ENCODE data around the gene C1QTNF6. TPM values are rescaled to one million over a fixed set of nuclear protein-coding genes. Genes with fewer than 3 reads are reported as not detected.

The C1QTNF6 gene
- polyA plus RNA-seq, 1 donor (not counting 4 experiments of a cell fraction or from before 2014, with no cell fraction given): 17.1 TPM

- H3K27ac ChIP-seq (ENCODE audit: control insufficient read depth, insufficient read depth, low read length): peak overlapping the region; percentile 59
- TF ChIP-seq CTCF (optimal IDR thresholded peaks at IDR 0.05 in 1 of 3, IDR thresholded peaks at IDR 0.05 in 1 of 3, conservative IDR thresholded peaks at IDR 0.05 in 1 of 3; ENCODE audit: extremely low read depth in 1 of 3, insufficient read depth in 2 of 3, low read length in 3 of 3): no peak
- H4K20me1 ChIP-seq (ENCODE audit: control insufficient read depth, extremely low read depth, insufficient read depth, low read length): peaks cover 3% of the 10 kb centered on the region
- no peaks in the 10 kb centered on the region for H3K27me3 ChIP-seq (ENCODE audit: control insufficient read depth, extremely low read depth, insufficient read depth, low read length)
- H3K79me2 ChIP-seq (ENCODE audit: control insufficient read depth, insufficient read depth, low read length): no peaks in the 10 kb centered on the region
- no peak overlapping the region for H2AFZ ChIP-seq (ENCODE audit: control insufficient read depth, low read length)
- dilution Hi-C loops (cut with MboI; ENCODE audit: extremely low pct_ligation_motif_present, low sequenced_read_pairs): no loop called here
- peak overlapping the region; percentile 25 for H3K9ac ChIP-seq (ENCODE audit: control insufficient read depth, extremely low read depth, insufficient read depth, low read length)
- peaks cover 27 to 29% of the 10 kb centered on the region in 2 experiments for H3K36me3 ChIP-seq (ENCODE audit: control insufficient read depth in 2 of 2, extremely low read depth in 1 of 2, insufficient read depth in 2 of 2, low read length in 2 of 2)
- H3K4me1 ChIP-seq (ENCODE audit: control insufficient read depth, extremely low read depth, insufficient read depth, low read length): peaks cover 33% of the 10 kb centered on the region
- DNase-seq (ENCODE audit: low read depth, low spot score): no peak
- peak overlapping the region; percentile 65 for H3K4me2 ChIP-seq (ENCODE audit: control insufficient read depth, extremely low read depth, insufficient read depth, low read depth, low read length)
- peak overlapping the region in 1 of 3 experiments; percentile 34 for H3K4me3 ChIP-seq (ENCODE audit: control insufficient read depth in 2 of 3, extremely low read depth in 1 of 3, insufficient read depth in 2 of 3, low read depth in 1 of 3, low read length in 3 of 3)
- H3K9me1 ChIP-seq (ENCODE audit: control insufficient read depth, extremely low read depth, insufficient read depth, low read length): no peaks in the 10 kb centered on the region
- FAIRE-seq: peak; percentile 84
- H3K9me3 ChIP-seq (ENCODE audit: control insufficient read depth, low read depth, low read length): no peaks in the 10 kb centered on the region
These were observed 41.2 kb upstream of the C1QTNF6 start for GRCh38 chr22:37229012-37229804.

GRCh38 chr22:37228106-37229011 is 40.3 kb upstream of the C1QTNF6 start:
- Histone ChIP-seq H2AFZ (ENCODE audit: control insufficient read depth, low read length) (no peak overlapping the region), H4K20me1 (ENCODE audit: control insufficient read depth, extremely low read depth, insufficient read depth, low read length) (no peaks in the 10 kb centered on the region), H3K79me2 (ENCODE audit: control insufficient read depth, insufficient read depth, low read length) (no peaks in the 10 kb centered on the region), H3K4me2 (ENCODE audit: control insufficient read depth, extremely low read depth, insufficient read depth, low read depth, low read length) (peak overlapping the region; percentile 20), H3K27ac (ENCODE audit: control insufficient read depth, insufficient read depth, low read length) (peak overlapping the region; percentile 59), H3K36me3 (ENCODE audit: control insufficient read depth in 2 of 2, extremely low read depth in 1 of 2, insufficient read depth in 2 of 2, low read length in 2 of 2) (peaks cover 26 to 27% of the 10 kb centered on the region in 2 experiments), H3K4me1 (ENCODE audit: control insufficient read depth, extremely low read depth, insufficient read depth, low read length) (peaks cover 28% of the 10 kb centered on the region), H3K4me3 (ENCODE audit: control insufficient read depth in 2 of 3, extremely low read depth in 1 of 3, insufficient read depth in 2 of 3, low read depth in 1 of 3, low read length in 3 of 3) (no peak overlapping the region), H3K9me1 (ENCODE audit: control insufficient read depth, extremely low read depth, insufficient read depth, low read length) (no peaks in the 10 kb centered on the region), H3K27me3 (ENCODE audit: control insufficient read depth, extremely low read depth, insufficient read depth, low read length) (no peaks in the 10 kb centered on the region), H3K9ac (ENCODE audit: control insufficient read depth, extremely low read depth, insufficient read depth, low read length) (peak overlapping the region; percentile 1), H3K9me3 (ENCODE audit: control insufficient read depth, low read depth, low read length) (no peaks in the 10 kb centered on the region)
- peak; percentile 20 for FAIRE-seq
- TF ChIP-seq CTCF (optimal IDR thresholded peaks at IDR 0.05 in 1 of 3, IDR thresholded peaks at IDR 0.05 in 1 of 3, conservative IDR thresholded peaks at IDR 0.05 in 1 of 3; ENCODE audit: extremely low read depth in 1 of 3, insufficient read depth in 2 of 3, low read length in 3 of 3): no peak
- TF ChIP-seq EZH2 (IDR thresholded peaks at IDR 0.05; ENCODE audit: low read length): no peak
- dilution Hi-C loops (cut with MboI; ENCODE audit: extremely low pct_ligation_motif_present, low sequenced_read_pairs): no loop called here
- DNase-seq (ENCODE audit: low read depth, low spot score): no peak

Measured in keratinocyte (primary cell).